ENCODE data around the gene HELZ2.

The HELZ2 gene

GRCh38 chr20:63531686-63532448 lies 42.2 kb downstream of the HELZ2 start:
- TF ChIP-seq CTCF (IDR thresholded peaks at IDR 0.05): no peak

- TF ChIP-seq CTCF (IDR thresholded peaks at IDR 0.05): no peak
Observed at GRCh38 chr20:63530788-63531160, 43.3 kb downstream of the HELZ2 start.

GRCh38 chr20:63529861-63530787 lies 43.9 kb downstream of the HELZ2 start:
- no peak for TF ChIP-seq CTCF (IDR thresholded peaks at IDR 0.05)

- TF ChIP-seq CTCF (IDR thresholded peaks at IDR 0.05): no peak
Observed at GRCh38 chr20:63529180-63529860, 44.7 kb downstream of the HELZ2 start.

- no peak for TF ChIP-seq CTCF (IDR thresholded peaks at IDR 0.05)
Observed at GRCh38 chr20:63527184-63527583, 46.9 kb downstream of the HELZ2 start.

- TF ChIP-seq CTCF (IDR thresholded peaks at IDR 0.05): no peak
Observed at GRCh38 chr20:63525971-63526370, 48.1 kb downstream of the HELZ2 start.

- no peak for TF ChIP-seq CTCF (IDR thresholded peaks at IDR 0.05)
Observed at GRCh38 chr20:63525185-63525584, 48.9 kb downstream of the HELZ2 start.

Measured in LNCAP (cell line).